ENCODE measurements around the gene UGT1A6.

Gene UGT1A6

DNA sequence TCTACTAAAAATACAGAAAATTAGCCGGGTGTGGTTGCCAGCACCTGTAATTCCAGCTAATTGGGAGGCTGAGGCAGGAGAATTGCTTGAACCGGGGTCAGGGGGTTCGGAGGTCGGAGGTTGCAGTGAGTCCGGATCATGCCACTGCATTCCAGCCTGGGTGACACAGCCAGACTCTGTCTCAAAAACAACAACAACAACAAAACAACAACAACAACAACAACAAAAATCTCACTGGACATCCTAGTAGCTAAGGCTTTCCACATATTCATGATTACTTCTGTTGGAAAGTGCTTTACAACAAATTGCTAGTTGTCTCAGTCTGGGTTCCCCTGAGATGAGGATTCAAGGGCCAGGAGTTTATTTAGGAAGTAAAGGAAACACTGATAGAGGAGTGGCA lies 81.2 kb downstream of the UGT1A6 start:
- no peaks in the 10 kb centered on the region for H3K4me1 ChIP-seq (ENCODE audit: control insufficient read depth in 1 of 2, insufficient read depth in 1 of 2, low read depth in 1 of 2, low read length in 1 of 2)
- TF ChIP-seq, protein P1, sequence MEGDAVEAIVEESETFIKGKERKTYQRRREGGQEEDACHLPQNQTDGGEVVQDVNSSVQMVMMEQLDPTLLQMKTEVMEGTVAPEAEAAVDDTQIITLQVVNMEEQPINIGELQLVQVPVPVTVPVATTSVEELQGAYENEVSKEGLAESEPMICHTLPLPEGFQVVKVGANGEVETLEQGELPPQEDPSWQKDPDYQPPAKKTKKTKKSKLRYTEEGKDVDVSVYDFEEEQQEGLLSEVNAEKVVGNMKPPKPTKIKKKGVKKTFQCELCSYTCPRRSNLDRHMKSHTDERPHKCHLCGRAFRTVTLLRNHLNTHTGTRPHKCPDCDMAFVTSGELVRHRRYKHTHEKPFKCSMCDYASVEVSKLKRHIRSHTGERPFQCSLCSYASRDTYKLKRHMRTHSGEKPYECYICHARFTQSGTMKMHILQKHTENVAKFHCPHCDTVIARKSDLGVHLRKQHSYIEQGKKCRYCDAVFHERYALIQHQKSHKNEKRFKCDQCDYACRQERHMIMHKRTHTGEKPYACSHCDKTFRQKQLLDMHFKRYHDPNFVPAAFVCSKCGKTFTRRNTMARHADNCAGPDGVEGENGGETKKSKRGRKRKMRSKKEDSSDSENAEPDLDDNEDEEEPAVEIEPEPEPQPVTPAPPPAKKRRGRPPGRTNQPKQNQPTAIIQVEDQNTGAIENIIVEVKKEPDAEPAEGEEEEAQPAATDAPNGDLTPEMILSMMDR (IDR thresholded peaks at IDR 0.05), result no peak
- H3K27me3 ChIP-seq, result no peaks in the 10 kb centered on the region
- H3K27ac ChIP-seq, result no peak overlapping the region
- no peaks in the 10 kb centered on the region for H3K36me3 ChIP-seq
- H3K4me3 ChIP-seq (ENCODE audit: low read depth in 1 of 2, low read length in 1 of 2), result no peak overlapping the region
- H3K9me3 ChIP-seq, result no peaks in the 10 kb centered on the region

DNA sequence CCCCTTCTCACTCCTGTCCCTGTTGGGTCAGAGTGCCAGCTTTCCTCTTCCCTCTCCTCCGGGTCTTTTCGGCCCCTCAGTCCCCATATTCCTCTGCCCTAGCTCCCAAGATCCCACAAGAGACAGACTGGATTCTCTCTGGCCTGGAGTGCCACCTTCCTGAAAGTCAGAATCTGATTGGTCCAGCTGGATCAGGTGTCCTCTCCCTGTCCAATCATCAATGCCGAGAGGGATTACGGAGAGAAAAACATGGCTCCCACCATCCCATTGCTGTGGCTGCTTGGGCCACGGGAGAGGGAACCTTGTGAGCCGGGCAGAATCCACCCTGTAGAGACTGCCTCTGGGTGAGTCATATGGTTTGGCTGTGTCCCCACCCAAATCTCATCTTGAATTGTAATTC lies 82.7 kb downstream of the UGT1A6 start:
- H3K4me3 ChIP-seq (ENCODE audit: low read depth in 1 of 2, low read length in 1 of 2), result no peak overlapping the region
- no peaks in the 10 kb centered on the region for H3K9me3 ChIP-seq
- no peaks in the 10 kb centered on the region for H3K36me3 ChIP-seq
- no peaks in the 10 kb centered on the region for H3K4me1 ChIP-seq (ENCODE audit: control insufficient read depth in 1 of 2, insufficient read depth in 1 of 2, low read depth in 1 of 2, low read length in 1 of 2)
- no peaks in the 10 kb centered on the region for H3K27me3 ChIP-seq
- TF ChIP-seq, protein P1 (IDR thresholded peaks at IDR 0.05), result no peak
- H3K27ac ChIP-seq, result no peak overlapping the region

DNA sequence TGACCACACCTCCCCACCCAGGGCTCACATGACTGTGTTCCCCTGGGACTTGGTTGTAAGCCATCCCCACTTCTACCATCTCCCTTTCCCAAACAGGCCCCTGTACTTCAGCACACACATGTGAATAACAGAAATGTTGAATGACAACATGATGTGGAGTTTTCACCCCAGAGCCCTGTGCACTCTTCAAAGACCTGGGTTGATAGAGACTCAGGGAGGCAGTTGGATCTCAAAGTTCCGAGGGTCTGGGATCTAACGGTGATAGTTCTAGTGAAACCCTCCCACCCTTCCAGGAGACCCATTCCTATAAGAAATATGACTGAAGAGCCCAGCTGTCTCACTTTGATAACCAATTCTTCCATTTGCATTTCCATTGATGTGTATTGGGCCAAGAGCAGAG lies 85.3 kb downstream of the UGT1A6 start, which contains the start of gene MROH2A:
Gene MROH2A, plus strand, starts transcription at position 301 of the 400 bp plus-strand sequence. CDS start 1,029 bp downstream, outside the sequence.
- H3K36me3 ChIP-seq, result no peaks in the 10 kb centered on the region
- no peaks in the 10 kb centered on the region for H3K4me1 ChIP-seq (ENCODE audit: control insufficient read depth in 1 of 2, insufficient read depth in 1 of 2, low read depth in 1 of 2, low read length in 1 of 2)
- TF ChIP-seq, protein P1 (IDR thresholded peaks at IDR 0.05), result no peak
- no peaks in the 10 kb centered on the region for H3K27me3 ChIP-seq
- no peak within 1 kb of the TSS for H3K4me3 ChIP-seq (ENCODE audit: low read depth in 1 of 2, low read length in 1 of 2)
- no peaks in the 10 kb centered on the region for H3K9me3 ChIP-seq
- H3K27ac ChIP-seq, result no peak within 1 kb of the TSS

DNA sequence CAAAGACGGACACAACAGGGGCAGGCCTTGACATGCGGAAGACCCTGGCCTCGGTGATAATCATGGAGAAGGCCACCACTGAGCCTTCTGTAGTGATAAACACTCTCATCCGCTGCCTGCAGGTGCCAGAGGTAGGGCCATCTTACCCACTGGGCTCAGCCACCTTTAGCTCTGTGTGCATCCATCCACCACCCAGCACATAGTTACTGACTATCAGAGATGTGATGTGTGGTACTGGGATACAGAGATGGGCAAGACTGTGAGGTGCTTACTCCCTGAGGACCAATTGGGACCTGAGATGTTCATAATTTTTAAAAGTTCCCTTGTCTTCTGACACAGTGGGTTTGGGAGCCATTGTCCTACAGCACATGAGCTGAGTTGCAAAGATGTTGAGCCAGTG lies 87.0 kb downstream of the UGT1A6 start:
- no peaks in the 10 kb centered on the region for H3K4me1 ChIP-seq (ENCODE audit: control insufficient read depth in 1 of 2, insufficient read depth in 1 of 2, low read depth in 1 of 2, low read length in 1 of 2)
- no peak overlapping the region for H3K4me3 ChIP-seq (ENCODE audit: low read depth in 1 of 2, low read length in 1 of 2)
- no peaks in the 10 kb centered on the region for H3K36me3 ChIP-seq
- TF ChIP-seq, protein P1 (IDR thresholded peaks at IDR 0.05), result no peak
- no peak overlapping the region for H3K27ac ChIP-seq
- H3K9me3 ChIP-seq, result no peaks in the 10 kb centered on the region
- no peaks in the 10 kb centered on the region for H3K27me3 ChIP-seq

DNA sequence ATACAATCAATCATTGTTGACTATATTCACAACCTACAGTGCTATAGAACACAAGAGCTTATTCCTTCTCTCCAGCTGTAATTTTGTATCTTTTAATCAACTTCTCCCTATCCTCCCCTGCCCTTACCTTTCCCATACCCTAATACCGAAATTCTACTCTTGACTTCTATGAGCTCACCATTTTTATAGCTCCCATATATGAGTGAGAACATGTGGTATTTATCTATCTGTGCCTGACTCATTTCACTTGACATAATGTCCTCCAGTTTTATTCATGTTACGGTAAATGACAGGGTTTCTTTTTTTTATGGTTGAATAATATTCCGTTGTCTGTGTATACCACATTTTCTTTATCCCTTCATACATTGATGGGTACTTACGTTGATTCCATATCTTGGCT lies 88.1 kb downstream of the UGT1A6 start:
- Histone ChIP-seq H3K36me3 (no peaks in the 10 kb centered on the region), H3K9me3 (no peaks in the 10 kb centered on the region)

More for the DNA sequence above, 88.1 kb downstream of the UGT1A6 start:
- no peaks in the 10 kb centered on the region for H3K4me1 ChIP-seq (ENCODE audit: control insufficient read depth in 1 of 2, insufficient read depth in 1 of 2, low read depth in 1 of 2, low read length in 1 of 2)
- H3K27ac ChIP-seq, result no peak overlapping the region
- no peak overlapping the region for H3K4me3 ChIP-seq (ENCODE audit: low read depth in 1 of 2, low read length in 1 of 2)
- TF ChIP-seq, protein P1 (IDR thresholded peaks at IDR 0.05), result no peak
- H3K27me3 ChIP-seq, result no peaks in the 10 kb centered on the region
